Activated T-helper 1 cell treated with anti-CD3 and anti-CD28 coated beads, Interleukin-2, amount 50 U/mL, for 16 hours (primary cell): ENCODE measurements around the gene TENM4.
"Not testable (repeated sequence)": the region's sequence is repeated elsewhere in the genome, so short reads cannot be mapped to it uniquely, and the experiment has no call there.

Experiments
- DNase-seq, 2 donors: peaks; one replicate each; pipeline ENCODE4 v3.0.0-alpha.2; 2020; ENCODE audit warnings: low read depth in 1 of 2, low spot score in 1 of 2

Gene TENM4

DNA sequence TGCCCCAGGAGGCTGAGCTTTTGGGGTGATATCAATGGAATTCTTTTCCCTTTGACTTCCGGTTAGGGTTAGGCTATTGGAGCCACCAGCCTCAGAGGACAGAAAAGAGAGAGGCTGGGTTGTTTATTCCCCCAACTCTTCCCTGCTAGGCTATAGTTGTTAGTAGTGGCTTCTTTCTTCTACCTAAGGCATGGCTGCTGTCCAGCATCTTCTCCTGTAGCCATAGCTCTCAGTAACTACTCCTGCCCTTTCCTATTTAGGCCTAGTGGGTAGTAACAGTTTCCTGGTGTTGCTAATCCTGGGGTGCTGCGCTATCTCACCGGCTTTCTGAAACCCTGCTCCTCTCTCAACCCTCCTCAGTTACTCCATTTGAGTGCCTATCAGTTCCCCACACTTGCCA lies 184.9 kb downstream of the TENM4 start:
- no peak for DNase-seq

DNA sequence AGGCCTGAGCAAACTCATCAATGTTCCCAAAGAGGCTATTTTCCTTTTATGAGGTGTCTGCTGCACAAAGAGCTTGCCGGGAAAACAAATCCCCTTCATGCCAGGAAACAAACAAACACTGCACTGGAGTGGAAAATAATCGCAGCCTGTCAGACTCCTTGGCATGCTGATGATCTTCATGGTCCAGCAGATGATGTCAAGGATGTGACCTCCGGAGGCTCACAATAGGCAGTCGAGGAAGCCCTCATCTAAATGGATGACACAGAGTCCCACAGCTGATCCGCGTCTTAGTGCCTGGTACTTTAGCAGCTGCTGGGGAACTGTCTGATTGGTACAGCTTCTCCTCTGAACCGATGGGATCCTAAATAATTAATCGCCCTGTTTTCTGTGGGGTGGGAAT lies 187.6 kb downstream of the TENM4 start:
- DNase-seq = no peak

DNA sequence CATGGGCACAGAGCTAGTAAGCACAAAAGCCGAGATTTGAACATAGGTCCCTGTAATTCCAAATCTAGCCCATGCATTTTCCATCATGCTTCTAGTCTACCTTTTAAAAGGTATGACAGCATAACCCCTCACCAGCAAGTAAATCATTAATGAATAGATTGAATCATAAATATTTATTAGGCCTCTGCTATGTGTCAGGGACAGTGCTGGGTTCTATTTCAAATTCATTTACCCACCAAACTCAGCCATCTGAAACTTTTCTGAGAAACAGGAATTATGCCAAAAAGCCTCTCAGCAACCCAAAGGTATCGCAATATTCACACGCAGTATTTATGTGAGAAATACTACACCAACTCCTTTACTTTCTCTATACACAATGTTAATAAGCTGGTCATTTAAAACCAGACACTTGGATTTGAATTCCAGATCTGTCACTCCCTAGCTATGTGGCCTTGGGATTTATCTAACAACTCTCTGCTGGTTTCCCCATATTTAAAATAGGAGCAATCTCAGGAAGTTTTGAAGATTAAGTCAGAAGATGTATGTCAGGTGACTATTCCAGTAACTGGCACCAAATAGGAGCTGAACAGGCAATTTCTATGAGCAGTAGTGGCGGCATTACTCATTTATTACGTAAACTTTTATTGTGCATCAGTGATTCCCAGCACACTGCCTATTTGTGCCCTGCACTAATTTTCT lies 191.4 kb downstream of the TENM4 start:
- no peak for DNase-seq

DNA sequence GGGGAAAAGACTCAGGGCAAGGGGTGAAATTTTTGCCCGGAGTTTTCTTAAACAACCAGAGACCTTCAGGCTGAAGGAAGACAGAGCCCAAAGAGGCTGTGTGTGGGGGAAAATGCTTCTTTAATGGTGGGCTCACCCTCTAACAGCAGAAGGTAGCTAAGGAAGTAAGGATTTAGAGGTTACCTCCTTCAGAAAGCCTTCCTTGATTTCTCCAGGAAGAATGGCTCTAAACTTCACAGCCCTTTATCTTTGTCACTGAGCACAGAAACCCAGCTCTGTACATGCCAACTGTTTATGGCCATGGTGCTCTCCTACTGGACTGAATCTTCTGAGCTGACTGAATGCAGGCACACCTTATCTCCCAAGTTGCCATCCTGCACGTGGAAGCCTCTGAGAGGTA lies 196.0 kb downstream of the TENM4 start:
- DNase-seq = no peak

DNA sequence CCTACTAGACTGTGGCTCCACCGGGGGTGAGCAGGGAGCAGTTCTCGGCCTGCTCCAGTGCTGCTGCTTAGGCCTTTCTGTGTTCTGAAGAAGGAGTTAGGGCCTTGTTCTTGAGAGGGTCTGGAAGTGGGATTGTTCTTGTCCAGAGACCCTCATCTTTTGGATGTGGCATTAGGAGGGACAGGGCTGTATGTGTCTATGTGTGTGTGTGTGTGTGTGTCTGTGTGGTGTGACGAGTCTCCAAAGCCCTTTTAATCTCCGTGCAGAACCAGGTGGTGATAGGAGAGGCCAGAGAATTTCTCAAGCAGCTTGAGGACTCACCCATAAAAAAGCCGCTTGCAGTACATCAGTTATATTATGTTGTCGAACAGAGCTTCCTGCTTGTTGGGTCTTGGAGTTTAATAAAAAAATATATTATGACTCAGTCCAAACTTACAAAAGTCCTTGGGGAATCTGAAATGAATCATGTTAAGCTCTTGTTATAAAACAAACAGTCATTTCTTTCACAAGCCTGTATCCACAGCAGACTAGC lies 196.5 kb downstream of the TENM4 start:
- DNase-seq = no peak

- no peak for DNase-seq
Observed at GRCh38 chr11:79243422-79244210, 197.2 kb downstream of the TENM4 start.

GRCh38 chr11:79242616-79243015 lies 198.2 kb downstream of the TENM4 start:
- DNase-seq = no peak

GRCh38 chr11:79241852-79242241 lies 199.0 kb downstream of the TENM4 start:
- no peak for DNase-seq

- no peak for DNase-seq
Observed at GRCh38 chr11:79241205-79241851, 199.5 kb downstream of the TENM4 start.

DNA sequence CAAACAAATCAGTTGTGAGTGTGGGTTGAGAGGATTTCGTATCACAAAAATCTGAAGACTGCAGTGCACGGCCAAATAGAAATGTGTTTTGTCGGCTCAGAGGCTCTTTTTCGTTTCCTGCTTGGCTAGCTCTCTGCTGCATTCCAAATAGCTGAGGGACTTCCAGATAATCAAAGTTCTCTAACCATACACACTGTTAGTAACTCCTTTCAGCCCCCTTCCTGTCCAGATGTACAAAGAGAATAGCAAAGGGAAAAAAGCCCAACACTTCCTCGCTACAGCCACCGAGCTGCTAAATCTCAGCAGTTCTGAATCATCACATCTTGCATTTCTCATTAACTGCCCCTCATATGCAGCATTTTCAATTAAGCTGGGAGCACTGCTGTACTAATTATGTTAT lies 203.1 kb downstream of the TENM4 start:
- DNase-seq = no peak

GRCh38 chr11:79237091-79237490 lies 203.7 kb downstream of the TENM4 start:
- no peak for DNase-seq

- DNase-seq = no peak
Observed at GRCh38 chr11:79236541-79236971, 204.3 kb downstream of the TENM4 start.

GRCh38 chr11:79235696-79236095 lies 205.1 kb downstream of the TENM4 start:
- no peak for DNase-seq

DNA sequence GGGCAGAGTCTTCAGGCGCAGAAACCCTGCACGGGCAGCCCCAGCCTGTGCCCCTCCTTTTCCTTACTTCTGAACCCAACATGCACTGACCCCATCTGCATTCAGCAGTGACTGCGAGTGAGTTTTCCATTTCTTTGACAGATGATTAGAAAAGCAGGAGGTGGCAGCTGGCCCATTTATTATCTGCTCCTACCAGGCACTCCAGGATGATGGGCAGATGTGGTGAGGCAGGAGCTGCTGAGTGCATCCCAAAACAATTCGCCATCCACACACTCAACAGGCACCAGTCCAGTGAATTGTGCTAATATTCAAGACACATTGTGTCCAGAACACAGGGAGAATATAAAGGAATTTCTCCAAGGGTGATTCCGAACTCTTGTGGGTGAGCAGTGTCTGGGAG lies 208.5 kb downstream of the TENM4 start:
- DNase-seq = no peak

- DNase-seq = no peak
Observed at GRCh38 chr11:79229047-79229446, 211.8 kb downstream of the TENM4 start.

DNA sequence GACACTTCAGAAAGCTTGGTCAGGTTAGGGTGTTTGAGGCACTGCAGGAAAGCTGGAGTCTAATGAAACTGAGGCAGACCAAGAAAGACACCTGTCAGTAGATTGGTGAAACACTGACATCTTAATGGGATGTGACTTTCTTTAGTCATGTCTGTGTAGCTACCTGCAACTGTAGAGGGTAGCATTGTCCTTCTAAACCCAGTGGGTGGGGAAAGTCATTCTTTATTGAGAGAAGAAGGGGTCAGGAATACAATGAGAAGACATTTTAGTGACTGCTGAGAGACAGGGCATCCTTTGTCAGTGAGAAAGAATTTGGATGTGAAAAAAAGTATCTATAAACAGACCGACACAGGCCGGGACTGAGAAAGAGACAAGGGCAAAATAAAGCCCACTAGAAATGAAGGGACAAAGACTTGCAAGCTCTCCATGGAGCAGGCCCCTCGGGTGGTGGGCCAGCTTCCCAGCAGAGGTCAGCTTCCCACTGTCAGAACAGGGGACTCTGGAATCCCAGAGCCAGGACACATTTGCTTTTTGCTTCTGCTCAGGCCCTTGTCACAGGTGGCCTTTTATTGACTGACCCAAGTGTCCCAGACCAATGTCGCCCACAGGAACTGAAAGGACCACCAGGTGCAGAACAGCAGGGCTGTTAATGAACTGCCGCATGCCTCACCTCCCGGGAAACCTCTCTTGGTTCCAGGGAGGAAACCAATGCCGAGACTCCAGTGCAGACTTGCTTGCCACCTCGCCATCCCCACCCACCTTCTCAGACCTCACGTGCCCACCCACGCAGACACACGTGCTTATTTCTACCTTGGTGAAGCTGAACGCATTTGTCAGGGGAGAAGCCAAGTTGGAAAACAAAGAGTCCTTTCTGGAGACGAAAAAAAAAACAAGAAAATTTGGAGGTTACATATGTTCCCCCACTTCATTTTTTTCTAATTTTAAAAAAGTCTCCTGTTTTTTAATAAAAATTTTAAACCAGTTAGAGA lies 212.8 kb downstream of the TENM4 start:
- DNase-seq = no peak

GRCh38 chr11:79227308-79227707 lies 213.5 kb downstream of the TENM4 start:
- DNase-seq = no peak

- no peak for DNase-seq
Observed at GRCh38 chr11:79226126-79226525, 214.7 kb downstream of the TENM4 start.

DNA sequence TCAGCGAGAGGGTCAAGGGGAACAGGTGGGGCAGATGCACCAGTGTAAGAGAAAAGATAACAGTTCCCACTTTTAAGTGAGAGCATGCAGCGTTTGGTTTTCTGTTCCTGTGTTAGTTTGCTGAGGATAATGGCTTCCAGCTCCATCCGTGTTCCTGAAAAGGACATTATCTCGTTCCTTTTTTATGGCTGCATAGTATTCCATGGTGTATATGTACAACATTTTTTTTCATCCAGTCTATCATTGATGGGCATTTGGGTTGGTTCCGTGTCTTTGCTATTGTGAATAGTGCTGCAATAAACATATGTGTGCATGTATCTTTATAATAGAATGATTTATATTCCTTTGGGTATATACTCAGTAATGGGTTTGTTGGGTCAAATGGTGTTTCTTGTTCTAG lies 218.7 kb downstream of the TENM4 start:
- not testable (repeated sequence) for DNase-seq

- no peak for DNase-seq
Observed at GRCh38 chr11:79221444-79222130, 219.2 kb downstream of the TENM4 start.
